GM12874 (cell line): ENCODE data around the gene HMHB1.

Experiments used
- TF ChIP-seq, protein P1 (sequence below): IDR thresholded peaks from 2 replicates; pipeline ENCODE4 v1.5.1; 2011; ENCODE audit warnings: low read depth, mild to moderate bottlenecking, control low read depth, low read length, moderate library complexity; ENCODE audit not compliant: insufficient read depth

The HMHB1 gene

GRCh38 chr5:143812085-143812705, at the start of gene HMHB1:
Gene HMHB1, plus strand, starts transcription at chr5:143812161.
- TF ChIP-seq, protein P1, sequence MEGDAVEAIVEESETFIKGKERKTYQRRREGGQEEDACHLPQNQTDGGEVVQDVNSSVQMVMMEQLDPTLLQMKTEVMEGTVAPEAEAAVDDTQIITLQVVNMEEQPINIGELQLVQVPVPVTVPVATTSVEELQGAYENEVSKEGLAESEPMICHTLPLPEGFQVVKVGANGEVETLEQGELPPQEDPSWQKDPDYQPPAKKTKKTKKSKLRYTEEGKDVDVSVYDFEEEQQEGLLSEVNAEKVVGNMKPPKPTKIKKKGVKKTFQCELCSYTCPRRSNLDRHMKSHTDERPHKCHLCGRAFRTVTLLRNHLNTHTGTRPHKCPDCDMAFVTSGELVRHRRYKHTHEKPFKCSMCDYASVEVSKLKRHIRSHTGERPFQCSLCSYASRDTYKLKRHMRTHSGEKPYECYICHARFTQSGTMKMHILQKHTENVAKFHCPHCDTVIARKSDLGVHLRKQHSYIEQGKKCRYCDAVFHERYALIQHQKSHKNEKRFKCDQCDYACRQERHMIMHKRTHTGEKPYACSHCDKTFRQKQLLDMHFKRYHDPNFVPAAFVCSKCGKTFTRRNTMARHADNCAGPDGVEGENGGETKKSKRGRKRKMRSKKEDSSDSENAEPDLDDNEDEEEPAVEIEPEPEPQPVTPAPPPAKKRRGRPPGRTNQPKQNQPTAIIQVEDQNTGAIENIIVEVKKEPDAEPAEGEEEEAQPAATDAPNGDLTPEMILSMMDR = no peak

DNA sequence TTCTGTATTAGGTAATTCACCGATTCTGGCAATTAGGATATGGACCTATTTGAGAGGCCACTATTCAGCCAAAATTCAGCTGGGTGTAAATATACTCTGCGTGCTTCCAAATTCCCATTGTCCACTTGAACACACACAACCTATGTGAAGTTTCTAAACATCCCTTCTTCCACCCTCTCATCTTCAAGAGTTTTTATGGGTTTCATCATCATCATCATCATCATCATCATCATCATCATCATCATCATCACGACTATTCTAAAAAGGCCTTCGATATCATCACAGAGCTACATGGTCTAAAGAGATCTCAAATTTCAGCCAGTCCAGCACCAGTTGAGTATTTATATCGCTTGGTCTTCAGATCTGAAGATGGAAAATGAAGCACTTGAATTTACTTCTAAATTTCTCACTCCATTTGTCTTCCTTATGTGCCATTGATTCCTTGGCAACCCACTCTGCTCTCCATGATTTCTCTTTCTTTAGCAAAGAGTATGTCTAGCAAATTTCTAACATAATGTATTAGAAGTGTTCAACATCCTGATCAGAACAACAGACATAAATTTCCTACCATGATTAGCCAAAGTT, 49.2 kb upstream of the HMHB1 start:
- TF ChIP-seq, protein P1 = no peak

- TF ChIP-seq, protein P1 = no peak
Observed at GRCh38 chr5:143767162-143767561, 44.8 kb upstream of the HMHB1 start.

GRCh38 chr5:143769026-143769786, 42.8 kb upstream of the HMHB1 start:
- TF ChIP-seq, protein P1 = no peak

DNA sequence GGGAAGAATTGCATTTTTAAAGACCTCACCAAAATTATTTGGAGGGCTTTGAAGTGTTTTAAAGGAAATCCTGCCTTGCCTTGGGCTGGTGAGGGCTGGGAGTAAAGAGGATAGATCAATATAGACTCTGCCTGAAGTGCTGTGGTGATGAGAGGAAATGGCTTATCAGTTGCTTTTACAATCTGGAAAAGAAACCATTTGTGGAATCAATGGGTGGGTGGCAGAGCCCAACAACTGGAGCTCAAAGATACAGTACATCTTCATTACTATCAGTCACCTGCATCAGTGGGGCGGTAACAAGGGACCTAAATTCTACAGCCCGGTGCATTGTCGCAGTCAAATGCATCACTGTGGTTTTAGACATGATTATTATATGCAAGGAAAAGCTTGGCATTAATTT, 41.5 kb upstream of the HMHB1 start:
- TF ChIP-seq, protein P1 = no peak

DNA sequence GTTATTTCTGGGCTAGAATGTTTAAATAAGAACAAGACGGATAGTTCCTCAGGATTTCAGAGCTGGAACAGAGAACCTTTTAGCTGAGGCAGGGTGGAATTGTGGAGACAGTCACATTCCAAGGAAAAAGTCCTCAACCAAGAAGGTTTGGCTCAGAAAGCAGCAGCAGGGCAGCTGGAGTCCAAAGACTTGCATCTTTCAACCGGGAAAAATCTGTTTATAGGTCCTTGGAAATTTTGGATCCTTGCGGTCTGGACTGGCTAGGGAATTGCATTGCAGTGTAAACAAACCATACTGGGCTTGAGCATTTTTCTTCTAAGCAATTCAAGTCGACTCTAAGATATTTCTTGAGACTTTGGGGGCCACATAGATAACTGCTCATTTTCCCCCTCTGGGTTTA, 40.8 kb upstream of the HMHB1 start:
- TF ChIP-seq, protein P1 = no peak

GRCh38 chr5:143771602-143772001, 40.4 kb upstream of the HMHB1 start:
- TF ChIP-seq, protein P1 = no peak
